CD4-positive, alpha-beta T cell treated with Interleukin-1 beta for 1 hour (primary cell): ENCODE measurements around the gene MESD.

ENCODE experiments used
- DNase-seq, 2 donors: peaks; one replicate each; pipeline ENCODE4 v3.0.0-alpha.2; 2020 to 2022

The MESD gene

DNA sequence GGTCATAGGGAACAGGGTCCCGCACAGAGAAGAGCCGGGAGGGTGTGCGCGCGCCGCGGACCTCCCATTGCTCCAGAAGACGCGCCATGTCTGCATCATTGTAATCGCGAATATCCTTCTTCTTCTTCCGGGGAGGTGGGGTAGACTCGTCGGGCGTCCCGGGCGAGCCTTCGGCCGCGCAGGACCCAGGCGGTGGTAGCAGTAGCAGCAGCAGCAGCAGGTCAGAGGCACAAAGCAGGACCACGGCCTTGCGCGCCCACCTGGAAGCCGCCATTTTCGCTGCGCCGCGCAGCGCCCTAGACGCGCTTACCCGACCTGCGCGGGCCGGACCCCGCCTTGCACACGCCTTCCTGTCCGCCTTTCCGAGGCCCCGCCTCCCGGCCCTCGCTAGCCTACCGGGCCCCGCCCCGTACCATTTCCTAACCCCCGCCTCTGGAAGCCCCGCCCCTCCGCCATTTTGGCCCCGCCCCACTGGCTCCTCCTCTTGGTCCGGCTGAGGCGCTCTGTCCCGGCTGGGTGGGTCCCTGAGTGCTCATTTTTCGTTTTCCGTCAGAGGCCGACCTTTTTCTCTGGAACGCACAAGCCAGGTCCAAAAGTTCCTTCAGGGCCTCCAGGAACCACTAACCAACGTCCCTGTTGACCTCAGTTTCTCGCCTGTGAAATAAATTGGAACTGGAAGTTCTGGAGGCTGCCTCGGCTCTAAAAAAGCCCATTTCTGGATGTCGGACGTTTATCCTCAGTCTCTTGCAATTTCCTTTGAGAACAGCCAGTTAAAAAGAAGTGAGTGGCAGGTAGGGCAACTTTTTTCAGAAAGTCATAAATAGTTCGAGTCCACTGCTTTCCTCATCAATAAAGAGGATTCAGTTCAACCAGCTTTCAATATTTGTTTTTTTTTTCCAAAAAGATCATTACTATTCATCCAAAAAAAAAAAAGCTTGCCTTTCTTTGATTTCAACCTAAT lies at the start of gene MESD:
Gene MESD (minus strand): TSS at position 302 of the 961 bp plus-strand sequence. CDS start 28 bp downstream, at position 274.
- DNase-seq: peak; percentile 95 to 96

GRCh38 chr15:81038975-81039607 lies 49.5 kb upstream of the MESD start:
- DNase-seq: no peak

GRCh38 chr15:81037952-81038743 lies 48.5 kb upstream of the MESD start:
- DNase-seq: no peak

DNA sequence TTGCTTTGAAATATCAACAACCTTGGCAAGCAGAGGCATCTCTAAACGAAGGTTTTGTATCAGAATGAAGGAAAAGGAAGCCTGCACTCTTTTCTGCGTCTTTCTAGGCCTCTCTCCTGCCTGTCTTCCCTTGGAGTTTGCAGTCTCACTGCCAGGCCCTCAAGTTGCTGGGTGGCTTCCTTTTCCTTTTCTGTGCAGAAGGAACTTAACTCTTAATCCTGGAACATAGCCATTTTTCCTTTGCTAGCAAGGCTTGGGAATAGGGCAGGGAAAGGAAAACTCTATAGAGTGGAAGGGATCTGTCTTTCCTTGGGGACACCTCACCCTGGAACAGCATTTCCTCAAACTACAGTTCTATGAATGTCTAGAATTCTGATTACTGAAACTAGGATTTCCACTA lies 43.9 kb upstream of the MESD start:
- DNase-seq: no peak

DNA sequence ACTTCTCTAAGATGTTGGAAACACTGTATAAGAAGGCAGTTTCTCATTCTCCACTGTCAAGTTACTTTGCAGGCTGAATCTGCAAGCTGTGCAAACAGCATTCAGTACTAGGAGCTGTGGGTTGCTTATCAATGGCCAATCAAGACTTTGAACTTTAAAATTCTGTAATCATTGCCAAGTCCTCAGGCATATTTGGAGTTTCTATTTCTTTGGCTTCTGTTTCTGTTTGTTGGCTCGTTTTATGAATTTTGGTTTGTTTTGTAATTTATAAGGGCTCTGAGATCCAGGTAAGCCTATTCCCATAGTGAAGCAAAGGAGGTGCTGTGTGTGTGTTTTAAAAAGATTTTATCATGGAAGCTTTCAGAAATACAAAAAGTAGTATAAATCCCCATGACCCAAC lies 43.2 kb upstream of the MESD start:
- DNase-seq: no peak

GRCh38 chr15:81032355-81032754 lies 42.7 kb upstream of the MESD start:
- no peak for DNase-seq

GRCh38 chr15:81031203-81031602 lies 41.6 kb upstream of the MESD start:
- DNase-seq: no peak

DNA sequence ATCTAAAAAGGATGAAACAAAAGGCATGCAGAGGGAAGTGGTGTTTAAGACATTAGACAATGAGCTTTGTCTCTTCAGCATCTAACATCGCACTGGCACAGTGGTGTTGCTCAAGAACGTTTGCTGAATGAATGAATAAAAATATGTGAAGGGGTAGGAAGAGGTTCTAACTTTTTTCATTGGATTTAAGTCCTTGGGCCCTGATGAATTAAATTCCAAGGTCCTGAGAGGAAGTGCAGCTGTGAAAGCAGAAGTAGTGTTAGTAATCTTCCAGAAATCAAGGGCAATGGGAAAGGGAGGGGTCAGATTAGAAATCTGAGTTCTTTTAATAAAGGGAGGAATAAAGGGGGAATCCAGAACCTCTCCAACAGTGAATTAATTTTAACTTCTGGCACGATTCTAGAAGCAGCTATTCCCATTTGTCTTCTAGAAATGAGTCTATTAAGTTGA lies 40.7 kb upstream of the MESD start:
- no peak for DNase-seq

DNA sequence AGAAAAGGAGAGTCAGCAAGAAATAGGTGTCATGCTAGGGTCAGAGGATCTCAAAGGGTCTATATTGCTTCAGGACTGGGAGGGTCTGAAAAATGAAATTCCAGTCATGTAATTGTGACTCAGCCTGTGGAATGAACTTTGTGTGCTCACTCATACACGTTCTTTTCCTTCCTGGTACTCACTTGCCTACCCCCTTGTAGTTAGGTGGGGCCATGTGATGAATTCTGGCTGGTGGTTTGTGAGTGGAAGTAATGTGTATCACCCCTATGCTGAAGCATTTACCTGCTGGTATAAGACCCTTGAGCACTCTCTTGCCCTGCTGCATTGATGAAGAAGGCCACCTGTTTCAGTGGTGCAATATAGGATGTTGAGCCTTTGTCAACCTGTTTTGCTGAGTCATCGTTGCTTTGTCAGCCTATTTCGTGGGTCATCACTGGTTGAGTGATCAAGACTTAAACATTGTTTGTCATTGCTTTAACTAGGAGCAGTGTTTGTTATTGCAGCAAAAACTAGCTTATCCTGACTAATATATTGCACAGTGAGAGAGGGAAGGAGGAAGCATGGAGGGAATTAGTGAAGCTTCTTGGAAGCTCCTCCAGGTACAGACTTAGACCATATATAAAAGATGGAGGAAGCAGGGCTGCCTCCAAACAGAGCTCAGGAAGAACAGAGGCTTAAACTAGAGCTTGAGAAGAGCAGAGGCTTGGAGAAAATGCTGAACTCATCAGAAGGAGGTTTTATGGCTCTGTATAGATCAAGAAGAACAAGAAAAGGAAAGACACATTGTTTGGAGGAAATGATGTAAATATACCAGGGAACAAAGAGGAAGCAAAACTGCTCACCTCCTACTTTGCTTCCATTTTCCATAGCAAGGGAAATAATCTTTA lies 40.0 kb upstream of the MESD start:
- no peak for DNase-seq

GRCh38 chr15:81026836-81027599 lies 37.4 kb upstream of the MESD start:
- DNase-seq: no peak

DNA sequence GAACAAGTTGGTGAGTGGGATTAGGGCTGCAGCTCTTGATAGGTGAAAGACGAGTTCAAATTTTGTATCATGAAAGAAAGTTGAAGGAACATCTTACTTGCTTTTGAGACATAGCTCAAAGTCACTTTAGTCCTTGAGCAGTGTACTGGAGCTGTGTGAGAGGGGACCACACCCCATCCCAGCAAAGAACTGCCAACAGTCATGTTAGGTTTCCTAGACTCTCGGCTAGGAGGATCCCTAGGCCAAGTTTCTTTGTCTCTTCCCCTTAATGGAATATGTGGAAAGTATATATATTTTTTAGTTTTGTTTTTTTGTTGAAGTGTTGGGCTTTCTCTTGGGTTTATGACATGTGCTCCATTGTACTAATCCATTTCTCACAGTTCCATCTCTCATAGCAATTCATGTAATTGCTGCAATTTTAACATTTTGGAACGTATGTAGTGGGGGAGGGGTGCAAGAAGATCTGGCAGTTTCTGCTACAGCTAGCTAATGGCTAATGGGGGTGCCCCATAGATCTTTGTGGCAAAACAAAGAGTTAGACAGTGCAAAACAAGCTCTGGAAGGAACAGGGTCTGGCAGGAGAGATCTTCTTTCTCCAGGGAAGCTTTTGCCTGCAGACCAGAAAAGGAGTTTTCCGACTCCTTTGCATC lies 36.2 kb upstream of the MESD start:
- DNase-seq: no peak

DNA sequence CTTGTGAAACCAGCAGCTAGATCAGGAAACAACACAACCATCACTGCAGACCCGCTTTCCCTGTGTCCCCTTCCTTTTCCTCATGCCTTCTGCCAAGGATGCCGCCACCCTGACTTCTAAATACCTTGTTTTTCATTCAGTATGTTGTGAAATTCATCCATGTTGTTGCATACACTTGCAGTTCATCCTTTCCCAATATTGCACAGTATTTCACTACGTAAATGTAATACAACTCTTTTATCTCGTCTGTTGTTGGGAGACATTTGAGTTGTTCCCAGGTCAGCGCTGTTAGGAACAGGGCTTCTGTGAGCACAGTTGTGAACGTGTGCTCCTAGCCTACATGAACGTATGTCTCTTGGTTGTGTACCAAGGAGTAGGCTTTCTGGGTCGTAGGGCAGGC lies 35.3 kb upstream of the MESD start:
- DNase-seq: no peak

DNA sequence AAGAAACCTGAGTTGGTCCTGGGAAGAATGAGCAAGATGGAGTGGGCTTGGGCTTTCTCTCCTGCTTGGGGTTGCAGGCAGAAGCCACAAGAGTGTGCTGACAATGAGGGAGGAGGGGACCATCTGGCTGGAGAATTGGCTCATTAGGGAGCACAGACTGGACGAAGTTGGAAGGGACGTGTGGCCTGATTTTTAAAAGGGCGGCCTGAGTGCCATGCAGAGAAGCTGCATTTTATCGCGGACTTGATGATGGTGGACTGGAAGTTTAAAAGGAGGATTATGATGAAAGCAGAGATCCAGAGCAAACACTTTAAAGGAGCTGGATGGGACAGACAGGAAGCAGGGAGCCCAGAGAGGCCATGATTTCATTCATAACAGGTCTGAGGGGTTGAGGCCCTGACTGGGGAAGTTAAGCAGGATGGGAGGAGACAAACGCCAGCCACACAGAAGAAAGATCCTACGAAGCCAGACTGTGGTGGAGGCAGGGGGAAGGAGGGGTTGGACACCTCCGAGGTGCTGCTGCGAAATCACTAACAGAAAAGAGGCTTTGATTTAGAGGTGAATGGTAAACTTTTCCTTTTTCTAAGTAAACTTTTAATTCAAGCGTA lies 34.8 kb upstream of the MESD start:
- DNase-seq: no peak

DNA sequence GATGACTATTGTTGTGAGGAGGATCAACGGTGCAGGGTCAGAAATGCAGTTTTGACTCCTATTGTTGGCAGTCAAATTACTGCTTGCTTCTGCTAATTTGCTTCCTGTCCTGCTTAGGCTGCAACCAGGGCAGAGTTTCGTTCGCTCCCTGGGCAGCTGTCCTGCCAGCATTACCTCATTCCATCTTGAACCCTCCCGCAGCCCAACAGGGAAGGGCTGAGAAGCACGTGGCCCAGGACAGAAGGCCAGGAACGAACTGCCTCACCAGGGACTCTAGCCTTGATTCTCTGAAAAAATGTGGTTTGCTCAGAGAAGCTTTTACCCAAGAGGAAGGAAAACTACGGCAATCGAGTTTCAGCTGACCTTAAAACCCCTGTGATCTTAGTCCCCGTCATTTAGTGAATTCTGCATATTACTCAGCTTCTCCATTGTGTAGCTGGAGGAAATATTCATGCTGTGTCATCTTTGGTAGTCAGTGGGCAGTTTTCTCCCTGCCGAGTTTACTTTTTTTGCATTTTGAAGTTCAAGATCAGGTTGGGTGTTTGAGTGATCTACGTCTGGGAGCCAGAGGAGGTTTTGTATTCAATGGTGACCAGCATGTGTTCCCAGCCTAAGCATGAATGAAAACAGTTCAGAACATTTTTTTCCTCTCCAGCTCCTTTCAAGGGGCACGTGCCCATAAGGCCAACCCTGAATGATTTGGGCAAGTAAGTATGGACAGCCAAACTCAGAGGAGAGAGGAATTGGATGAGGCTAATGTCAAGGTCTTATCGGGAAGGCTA lies 34.1 kb upstream of the MESD start:
- DNase-seq: peak; percentile 17 to 66

DNA sequence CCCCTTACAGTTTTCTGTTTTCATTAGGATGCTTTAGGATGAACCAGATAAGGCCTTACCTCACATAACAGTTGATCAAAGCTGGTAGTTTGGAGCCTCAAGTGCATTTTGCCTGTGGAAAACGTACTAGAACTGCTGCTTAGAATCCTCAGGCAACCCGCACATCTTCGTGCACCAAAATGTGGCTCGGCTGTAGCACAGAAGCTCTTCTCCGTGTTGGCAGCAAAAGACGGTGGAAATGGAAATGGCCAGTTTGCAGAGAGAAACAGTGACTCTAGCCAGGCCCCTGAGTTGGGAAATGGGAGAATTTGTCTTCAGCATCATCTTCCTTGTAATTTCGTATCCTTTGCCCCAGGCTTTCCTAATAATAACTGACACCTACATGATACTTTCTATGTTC lies 31.7 kb upstream of the MESD start:
- DNase-seq: no peak

DNA sequence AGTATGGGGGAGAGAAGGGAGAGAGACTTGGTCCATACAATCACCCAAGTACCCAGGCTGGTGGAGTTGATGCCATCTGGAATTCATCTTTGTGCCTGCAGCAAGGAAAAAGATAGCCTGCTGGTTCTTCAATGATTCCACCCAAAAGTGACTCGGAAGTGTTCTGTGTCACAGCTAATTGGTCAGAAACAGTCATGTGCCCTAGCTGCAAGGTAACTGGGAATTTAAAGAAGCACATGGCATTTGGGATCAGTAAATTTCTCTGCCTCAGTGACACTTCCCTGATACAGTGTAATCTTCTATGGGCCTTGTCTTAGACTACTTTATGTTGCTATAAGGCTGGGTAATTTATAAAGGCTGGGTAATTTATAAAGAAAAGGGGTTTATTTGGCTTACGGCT lies 28.6 kb upstream of the MESD start:
- no peak for DNase-seq

- no peak for DNase-seq
Observed at GRCh38 chr15:81016489-81017068, 27.0 kb upstream of the MESD start.

- DNase-seq: no peak
Observed at GRCh38 chr15:81015621-81016488, 26.2 kb upstream of the MESD start.
